GM12892 (cell line): Measurements from ENCODE around the gene CERS5.

ENCODE experiments used
- POLR2A ChIP-seq: IDR thresholded peaks from 2 replicates; pipeline ENCODE4 v1.6.1; 2011; ENCODE audit warnings: low read depth, low read length, control low read depth
- POLR2AphosphoS5 ChIP-seq: IDR thresholded peaks from 2 replicates; pipeline ENCODE4 v1.6.1; 2011; ENCODE audit warnings: low read depth, low read length, control low read depth
- TAF1 ChIP-seq: IDR thresholded peaks from 2 replicates; pipeline ENCODE4 v1.6.1; 2011; ENCODE audit warnings: low read depth, mild to moderate bottlenecking, control low read depth, low read length, borderline replicate concordance

- TF ChIP-seq POLR2A (no peak), POLR2AphosphoS5 (no peak), TAF1 (no peak)
These were observed 44.4 kb upstream of the CERS5 start for GRCh38 chr12:50211392-50212070.
